ENCODE data around the gene ADORA1. TPM values are rescaled to one million over a fixed set of nuclear protein-coding genes. Genes with fewer than 3 reads are reported as not detected.

ADORA1 gene
- total RNA-seq, 1 experiment from 2014 or later, result 1.2 TPM

DNA sequence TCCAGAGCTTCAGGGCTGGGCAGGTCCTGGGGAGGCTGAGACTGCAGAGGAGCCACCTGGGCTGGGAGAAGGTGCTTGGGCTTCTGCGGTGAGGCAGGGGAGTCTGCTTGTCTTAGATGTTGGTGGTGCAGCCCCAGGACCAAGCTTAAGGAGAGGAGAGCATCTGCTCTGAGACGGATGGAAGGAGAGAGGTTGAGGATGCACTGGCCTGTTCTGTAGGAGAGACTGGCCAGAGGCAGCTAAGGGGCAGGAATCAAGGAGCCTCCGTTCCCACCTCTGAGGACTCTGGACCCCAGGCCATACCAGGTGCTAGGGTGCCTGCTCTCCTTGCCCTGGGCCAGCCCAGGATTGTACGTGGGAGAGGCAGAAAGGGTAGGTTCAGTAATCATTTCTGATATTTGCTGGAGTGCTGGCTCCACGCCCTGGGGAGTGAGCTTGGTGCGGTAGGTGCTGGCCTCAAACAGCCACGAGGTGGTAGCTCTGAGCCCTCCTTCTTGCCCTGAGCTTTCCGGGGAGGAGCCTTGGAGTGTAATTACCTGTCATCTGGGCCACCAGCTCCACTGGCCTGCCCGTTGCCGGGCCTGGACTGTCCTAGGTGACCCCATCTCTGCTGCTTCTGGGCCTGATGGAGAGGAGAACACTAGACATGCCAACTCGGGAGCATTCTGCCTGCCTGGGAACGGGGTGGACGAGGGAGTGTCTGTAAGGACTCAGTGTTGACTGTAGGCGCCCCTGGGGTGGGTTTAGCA is 38.8 kb downstream of the ADORA1 start:
- H3K4me3 ChIP-seq (ENCODE audit: low read depth, low read length, poor library complexity, severe bottlenecking), result no peak overlapping the region
- ChIA-PET POLR2A (ENCODE audit: low non-redundant PET) (no interaction called here), CTCF (no interaction called here)
- no peaks in the 10 kb centered on the region for H3K36me3 ChIP-seq (ENCODE audit: insufficient read depth, low read length, poor library complexity, severe bottlenecking)
- no TSS peak for BruUV-seq (replicated peaks)
- TF ChIP-seq, protein P1, sequence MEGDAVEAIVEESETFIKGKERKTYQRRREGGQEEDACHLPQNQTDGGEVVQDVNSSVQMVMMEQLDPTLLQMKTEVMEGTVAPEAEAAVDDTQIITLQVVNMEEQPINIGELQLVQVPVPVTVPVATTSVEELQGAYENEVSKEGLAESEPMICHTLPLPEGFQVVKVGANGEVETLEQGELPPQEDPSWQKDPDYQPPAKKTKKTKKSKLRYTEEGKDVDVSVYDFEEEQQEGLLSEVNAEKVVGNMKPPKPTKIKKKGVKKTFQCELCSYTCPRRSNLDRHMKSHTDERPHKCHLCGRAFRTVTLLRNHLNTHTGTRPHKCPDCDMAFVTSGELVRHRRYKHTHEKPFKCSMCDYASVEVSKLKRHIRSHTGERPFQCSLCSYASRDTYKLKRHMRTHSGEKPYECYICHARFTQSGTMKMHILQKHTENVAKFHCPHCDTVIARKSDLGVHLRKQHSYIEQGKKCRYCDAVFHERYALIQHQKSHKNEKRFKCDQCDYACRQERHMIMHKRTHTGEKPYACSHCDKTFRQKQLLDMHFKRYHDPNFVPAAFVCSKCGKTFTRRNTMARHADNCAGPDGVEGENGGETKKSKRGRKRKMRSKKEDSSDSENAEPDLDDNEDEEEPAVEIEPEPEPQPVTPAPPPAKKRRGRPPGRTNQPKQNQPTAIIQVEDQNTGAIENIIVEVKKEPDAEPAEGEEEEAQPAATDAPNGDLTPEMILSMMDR (conservative IDR thresholded peaks at IDR 0.05; ENCODE audit: low read depth, low read length), result no peak
- TF ChIP-seq EZH2 (IDR thresholded peaks at IDR 0.05; ENCODE audit: borderline replicate concordance, low read depth, low read length, poor library complexity, severe bottlenecking), result no peak
- DNase-seq (ENCODE audit: low spot score), result no peak
- H3K9me3 ChIP-seq (ENCODE audit: low read depth, low read length, poor library complexity, severe bottlenecking), result no peaks in the 10 kb centered on the region
- no peak overlapping the region for H3K27ac ChIP-seq (ENCODE audit: low read depth, low read length, poor library complexity, severe bottlenecking)
- H3K4me1 ChIP-seq (ENCODE audit: insufficient read depth, low read length, poor library complexity, severe bottlenecking), result no peaks in the 10 kb centered on the region
- peaks cover 17% of the 10 kb centered on the region for H3K27me3 ChIP-seq (replicated peaks; ENCODE audit: insufficient read depth, low read depth, low read length, poor library complexity)
- intact Hi-C loops (cut with micrococcal nuclease; ENCODE audit: unreplicated experiment), result no loop called here

DNA sequence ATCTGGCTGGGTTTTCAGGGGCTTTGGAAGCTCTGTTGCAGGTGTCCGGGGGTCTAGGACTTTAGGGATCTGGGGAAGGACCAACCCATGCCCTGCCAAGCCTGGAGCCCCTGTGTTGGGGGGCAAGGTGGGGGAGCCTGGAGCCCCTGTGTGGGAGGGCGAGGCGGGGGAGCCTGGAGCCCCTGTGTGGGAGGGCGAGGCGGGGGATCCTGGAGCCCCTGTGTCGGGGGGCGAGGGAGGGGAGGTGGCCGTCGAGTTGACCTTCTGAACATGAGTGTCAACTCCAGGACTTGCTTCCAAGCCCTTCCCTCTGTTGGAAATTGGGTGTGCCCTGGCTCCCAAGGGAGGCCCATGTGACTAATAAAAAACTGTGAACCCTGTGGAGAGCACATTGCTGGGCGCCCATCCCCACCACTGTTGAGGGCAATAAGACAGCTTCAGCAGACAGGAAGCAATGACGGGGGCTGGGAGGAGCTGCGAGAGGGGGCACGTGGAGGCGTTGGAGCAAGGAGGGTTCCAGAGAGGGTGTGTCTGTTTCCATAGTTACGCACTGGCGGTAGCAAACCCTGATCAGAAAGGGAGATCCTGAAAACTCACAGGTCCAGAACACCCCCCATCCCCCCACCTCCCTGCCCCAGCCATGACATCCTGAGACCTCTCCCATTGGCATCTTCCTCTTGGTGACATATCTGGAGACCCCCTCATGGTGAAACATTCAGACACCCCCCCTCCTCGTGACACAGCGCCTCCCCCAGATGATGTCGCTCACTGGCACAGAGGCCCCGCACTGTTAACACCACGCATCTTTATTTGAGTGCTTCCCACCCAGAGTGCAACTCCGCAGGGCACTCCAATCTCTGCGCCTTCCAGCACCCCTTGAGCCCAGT is 39.7 kb downstream of the ADORA1 start:
- BruUV-seq (replicated peaks), result no TSS peak
- intact Hi-C loops (cut with micrococcal nuclease; ENCODE audit: unreplicated experiment), result no loop called here
- ChIA-PET POLR2A (ENCODE audit: low non-redundant PET) (interaction anchor here (0.6 kb wide), 1 partner anchor 175 kb away, joined by 5 read pairs; no protein-coding TSS in a partner anchor), CTCF (no interaction called here)
- Histone ChIP-seq H3K4me1 (ENCODE audit: insufficient read depth, low read length, poor library complexity, severe bottlenecking) (no peaks in the 10 kb centered on the region), H3K27ac (ENCODE audit: low read depth, low read length, poor library complexity, severe bottlenecking) (no peak overlapping the region), H3K27me3 (replicated peaks; ENCODE audit: insufficient read depth, low read depth, low read length, poor library complexity) (peaks cover 15% of the 10 kb centered on the region), H3K36me3 (ENCODE audit: insufficient read depth, low read length, poor library complexity, severe bottlenecking) (no peaks in the 10 kb centered on the region), H3K4me3 (ENCODE audit: low read depth, low read length, poor library complexity, severe bottlenecking) (no peak overlapping the region), H3K9me3 (ENCODE audit: low read depth, low read length, poor library complexity, severe bottlenecking) (no peaks in the 10 kb centered on the region)
- peak; percentile 36 for DNase-seq (ENCODE audit: low spot score)
- no peak for TF ChIP-seq EZH2 (IDR thresholded peaks at IDR 0.05; ENCODE audit: borderline replicate concordance, low read depth, low read length, poor library complexity, severe bottlenecking)
- TF ChIP-seq, protein P1 (conservative IDR thresholded peaks at IDR 0.05; ENCODE audit: low read depth, low read length), result no peak

DNA sequence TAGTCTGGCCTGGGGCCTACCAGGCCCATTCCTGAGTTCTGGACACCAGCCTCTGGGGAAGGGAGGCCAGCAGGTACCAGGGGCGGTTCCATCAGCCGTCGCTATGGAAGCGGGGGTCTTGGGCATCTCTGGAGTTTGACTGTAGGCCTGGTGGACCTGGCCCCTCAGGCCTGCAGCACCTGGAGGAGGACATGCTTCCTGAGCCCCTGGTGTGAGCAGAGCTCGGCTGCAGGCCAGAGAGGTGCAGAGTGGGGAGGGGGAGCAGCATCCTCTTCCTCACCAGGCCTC is 40.3 kb downstream of the ADORA1 start:
- no TSS peak for BruUV-seq (replicated peaks)
- Histone ChIP-seq H3K27me3 (replicated peaks; ENCODE audit: insufficient read depth, low read depth, low read length, poor library complexity) (peaks cover 12% of the 10 kb centered on the region), H3K27ac (ENCODE audit: low read depth, low read length, poor library complexity, severe bottlenecking) (no peak overlapping the region), H3K4me3 (ENCODE audit: low read depth, low read length, poor library complexity, severe bottlenecking) (no peak overlapping the region), H3K9me3 (ENCODE audit: low read depth, low read length, poor library complexity, severe bottlenecking) (no peaks in the 10 kb centered on the region), H3K4me1 (ENCODE audit: insufficient read depth, low read length, poor library complexity, severe bottlenecking) (no peaks in the 10 kb centered on the region), H3K36me3 (ENCODE audit: insufficient read depth, low read length, poor library complexity, severe bottlenecking) (no peaks in the 10 kb centered on the region)
- no peak for TF ChIP-seq EZH2 (IDR thresholded peaks at IDR 0.05; ENCODE audit: borderline replicate concordance, low read depth, low read length, poor library complexity, severe bottlenecking)
- TF ChIP-seq, protein P1 (conservative IDR thresholded peaks at IDR 0.05; ENCODE audit: low read depth, low read length), result no peak
- intact Hi-C loops (cut with micrococcal nuclease; ENCODE audit: unreplicated experiment), result no loop called here
- no peak for DNase-seq (ENCODE audit: low spot score)
- POLR2A ChIA-PET (ENCODE audit: low non-redundant PET), result no interaction called here
- CTCF ChIA-PET, result no interaction called here
